ENCODE results near the gene ZBTB8A. TPM values are rescaled to one million over a fixed set of nuclear protein-coding genes. Genes with fewer than 3 reads are reported as not detected.

Gene ZBTB8A
- total RNA-seq, 1 donor from 2014 or later: 12.6 TPM

Other genes starting within 250 kb of the ZBTB8A start
- 176 and 202 TPM in 2 replicates for gene HDAC1, start 247.3 kb upstream of the ZBTB8A start, total RNA-seq
- 129 and 147 TPM in 2 replicates for gene MARCKSL1, start 203.2 kb upstream of the ZBTB8A start, total RNA-seq
- gene FAM229A, start 176.9 kb upstream of the ZBTB8A start, total RNA-seq: 0.88 and 2.0 TPM in 2 replicates
- gene TSSK3, start 176.9 kb upstream of the ZBTB8A start, total RNA-seq: 0.14 TPM in 1 of 2 replicates, not detected in the other
- 61.5 and 75.7 TPM in 2 replicates for gene BSDC1, start 145.0 kb upstream of the ZBTB8A start, total RNA-seq
- gene ZBTB8B, start 74.4 kb upstream of the ZBTB8A start, total RNA-seq: under 0.01 TPM in 2 replicates
- 39.1 and 51.4 TPM in 2 replicates for gene ZBTB8OS, start 111.1 kb downstream of the ZBTB8A start, total RNA-seq
- gene RBBP4, start 111.8 kb downstream of the ZBTB8A start, total RNA-seq: 193 and 244 TPM in 2 replicates
- gene SYNC, start 163.3 kb downstream of the ZBTB8A start, total RNA-seq: 16.4 and 21.4 TPM in 2 replicates